CD8-positive, alpha-beta memory T cell (primary cell): Measurements from ENCODE around the gene BMF. TPM values are rescaled to one million over a fixed set of nuclear protein-coding genes. Genes with fewer than 3 reads are reported as not detected.
"Not testable (repeated sequence)": the region's sequence is repeated elsewhere in the genome, so short reads cannot be mapped to it uniquely, and the experiment has no call there.

ENCODE experiments used
- CTCF ChIA-PET: fragments of 350-600 bp; sonication (Branson Sonifier 250); formaldehyde crosslinking; loops from one replicate; lab custom pipeline; 2021; ENCODE audit warnings: antibody characterized with exemption; lab: Charles Lee
- POLR2A ChIA-PET: fragments of 350-600 bp; sonication (Branson Sonifier 250); formaldehyde crosslinking; loops from one replicate; lab custom pipeline; 2021; ENCODE audit warnings: antibody characterized with exemption; lab: Charles Lee
- DNase-seq, 5 donors: peaks; one replicate each; pipeline versions ENCODE4 v3.0.0 to v3.0.0-alpha.2; 2020 to 2022; ENCODE audit warnings: mixed read lengths in 1 of 5
- H3K27ac ChIP-seq: one replicate; pipeline ENCODE4 v1.7.0; 2013; ENCODE audit warnings: low read depth, mild to moderate bottlenecking, low read length, moderate library complexity
- H3K27me3 ChIP-seq: 2 replicates; pipeline ENCODE4 v1.7.0; 2013; ENCODE audit warnings: low read length, mild to moderate bottlenecking; ENCODE audit not compliant: insufficient read depth, poor library complexity, severe bottlenecking
- H3K36me3 ChIP-seq: 2 replicates; pipeline ENCODE4 v1.7.0; 2013; ENCODE audit warnings: mild to moderate bottlenecking, low read length, moderate library complexity; ENCODE audit not compliant: insufficient read depth
- H3K4me1 ChIP-seq: 2 replicates; pipeline ENCODE4 v1.7.0; 2013; ENCODE audit warnings: mild to moderate bottlenecking, low read length, moderate library complexity; ENCODE audit not compliant: insufficient read depth
- H3K4me3 ChIP-seq: 2 replicates; pipeline ENCODE4 v1.7.0; 2013; ENCODE audit warnings: mild to moderate bottlenecking, low read length
- H3K9me3 ChIP-seq: 2 replicates; pipeline ENCODE4 v1.7.0; 2013; ENCODE audit warnings: mild to moderate bottlenecking, low read length
- H3K27ac Mint-ChIP-seq, 8 donors: one replicate each; pipeline ENCODE4 v1.8.0; 2020 to 2021; ENCODE audit warnings: mixed read lengths in 8 of 8, mild to moderate bottlenecking in 6 of 8, inconsistent platforms in 3 of 8, moderate library complexity in 3 of 8
- H3K27me3 Mint-ChIP-seq, 2 donors: one replicate each; pipeline ENCODE4 v1.8.0; 2020 to 2021; ENCODE audit warnings: mixed read lengths in 2 of 2, mild to moderate bottlenecking in 1 of 2, moderate library complexity in 1 of 2
- H3K36me3 Mint-ChIP-seq, 3 donors: one replicate each; pipeline ENCODE4 v1.8.0; 2020 to 2021; ENCODE audit warnings: mixed read lengths in 3 of 3, inconsistent platforms in 1 of 3, mild to moderate bottlenecking in 1 of 3
- H3K4me1 Mint-ChIP-seq, 3 donors: one replicate each; pipeline ENCODE4 v1.8.0; 2020 to 2021; ENCODE audit warnings: mixed read lengths in 3 of 3, inconsistent platforms in 1 of 3, mild to moderate bottlenecking in 1 of 3
- H3K4me3 Mint-ChIP-seq, 7 donors: one replicate each; pipeline ENCODE4 v1.8.0; 2020 to 2021; ENCODE audit warnings: mixed read lengths in 7 of 7, mild to moderate bottlenecking in 6 of 7, moderate library complexity in 4 of 7, inconsistent platforms in 2 of 7
- H3K9me3 Mint-ChIP-seq, 5 donors: one replicate each; pipeline ENCODE4 v1.8.0; 2020 to 2022; ENCODE audit warnings: mixed read lengths in 5 of 5, mild to moderate bottlenecking in 3 of 5, moderate library complexity in 2 of 5, inconsistent platforms in 1 of 5
- polyA plus RNA-seq: library from polyadenylated mRNA; unstranded; fragments of 300-500 nt; fragmentation: Illumina TruSeq; gene quantifications from one replicate; pipeline ENCODE4 v1.2.3, GENCODE V29; 2021
- total RNA-seq, 2 experiments: library from RNA; stranded (reverse); gene quantifications; one replicate each; pipeline ENCODE4 v1.2.3, GENCODE V29; 2021

The BMF gene
- total and polyA plus RNA-seq, 3 experiments from 2014 or later: 2.3 to 16.8 (median 15.3) TPM

DNA sequence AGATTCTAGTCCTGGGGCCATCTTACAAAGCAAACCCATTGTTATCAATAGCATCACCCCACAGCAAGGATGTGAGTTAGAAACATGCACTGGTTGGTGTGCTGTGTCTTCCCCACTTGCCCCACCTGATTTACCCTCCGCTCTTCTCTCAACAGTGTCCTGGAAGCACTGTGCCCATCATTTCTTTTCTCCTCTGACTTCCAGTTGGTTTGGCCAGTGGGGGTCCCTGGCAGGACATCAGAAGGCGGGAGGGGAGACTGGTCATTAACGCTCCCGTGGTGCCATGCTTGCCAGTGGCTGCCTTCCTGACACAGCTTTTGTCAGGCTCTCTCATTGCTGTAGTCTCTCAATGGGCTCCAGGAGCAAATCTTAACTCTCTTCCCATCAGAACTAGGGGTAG, 40.7 kb upstream of the BMF start:
- CTCF ChIA-PET: interaction anchor here (0.6 kb wide), 1 partner anchor 12 kb away, joined by 3 read pairs; the partner anchor contains the start of gene BUB1B

DNA sequence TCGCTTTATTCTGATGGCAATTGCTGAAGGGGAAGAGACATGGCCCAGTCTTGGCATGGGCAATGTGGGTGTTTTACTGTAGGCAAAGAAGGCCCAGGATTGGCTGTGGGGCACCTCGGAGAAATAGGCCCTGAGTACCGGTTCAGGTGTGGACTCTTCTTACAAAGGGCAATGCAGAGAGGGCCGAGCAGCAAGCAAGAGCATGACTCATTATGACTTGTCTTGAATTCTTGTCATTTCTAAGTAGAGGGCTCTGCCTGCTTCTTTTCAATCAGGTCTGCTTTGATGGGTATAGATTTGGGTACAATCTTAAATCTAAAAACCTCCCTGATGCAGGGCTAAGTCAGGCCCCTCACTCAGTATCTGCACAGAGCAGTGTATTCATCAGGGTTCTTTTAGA, 37.4 kb upstream of the BMF start:
- Mint-ChIP-seq H3K9me3 (no peaks in the 10 kb centered on the region), H3K27ac (peak overlapping the region in 1 of 8 donors; percentile 11), H3K27me3 (peaks cover 0 to 1% of the 10 kb centered on the region in 2 donors), H3K4me3 (no peak overlapping the region), H3K36me3 (no peaks in the 10 kb centered on the region), H3K4me1 (no peaks in the 10 kb centered on the region)
- POLR2A ChIA-PET: no interaction called here
- Histone ChIP-seq H3K27me3 (no peaks in the 10 kb centered on the region), H3K4me3 (no peak overlapping the region), H3K36me3 (no peaks in the 10 kb centered on the region), H3K4me1 (no peaks in the 10 kb centered on the region), H3K27ac (no peak overlapping the region), H3K9me3 (no peaks in the 10 kb centered on the region)
- CTCF ChIA-PET: no interaction called here
- no peak for DNase-seq

More for the DNA sequence above, 40.7 kb upstream of the BMF start:
- no peak overlapping the region for H3K27ac Mint-ChIP-seq
- no peaks in the 10 kb centered on the region for H3K4me1 ChIP-seq
- no peaks in the 10 kb centered on the region for H3K9me3 ChIP-seq
- POLR2A ChIA-PET: no interaction called here
- H3K27me3 Mint-ChIP-seq: peaks cover 0 to 3% of the 10 kb centered on the region in 2 donors
- H3K27me3 ChIP-seq: no peaks in the 10 kb centered on the region
- no peak overlapping the region for H3K4me3 ChIP-seq
- no peak for DNase-seq
- no peaks in the 10 kb centered on the region for H3K9me3 Mint-ChIP-seq
- no peaks in the 10 kb centered on the region for H3K4me1 Mint-ChIP-seq
- no peak overlapping the region for H3K4me3 Mint-ChIP-seq
- H3K36me3 Mint-ChIP-seq: no peaks in the 10 kb centered on the region
- H3K27ac ChIP-seq: no peak overlapping the region
- H3K36me3 ChIP-seq: no peaks in the 10 kb centered on the region

DNA sequence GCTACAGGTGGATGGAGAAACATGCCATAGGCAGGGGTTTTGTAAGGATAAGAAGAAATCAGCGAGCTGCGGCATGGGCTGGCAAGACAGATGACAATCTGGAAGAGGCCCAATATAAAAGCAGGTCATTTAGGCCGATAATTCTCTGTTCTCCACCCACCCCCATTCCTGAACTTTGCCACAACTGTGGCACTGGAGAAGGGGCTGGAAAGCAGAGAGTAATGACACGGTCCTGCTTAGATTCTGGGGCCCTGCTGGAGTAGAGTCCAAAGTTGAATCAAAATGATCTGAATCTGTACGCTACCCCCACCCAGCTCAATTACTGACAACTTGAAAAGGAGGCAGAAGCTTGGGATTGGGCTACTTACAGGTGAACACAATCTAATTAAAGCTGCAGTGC, 33.7 kb upstream of the BMF start:
- no peaks in the 10 kb centered on the region for H3K9me3 Mint-ChIP-seq
- POLR2A ChIA-PET: no interaction called here

DNA sequence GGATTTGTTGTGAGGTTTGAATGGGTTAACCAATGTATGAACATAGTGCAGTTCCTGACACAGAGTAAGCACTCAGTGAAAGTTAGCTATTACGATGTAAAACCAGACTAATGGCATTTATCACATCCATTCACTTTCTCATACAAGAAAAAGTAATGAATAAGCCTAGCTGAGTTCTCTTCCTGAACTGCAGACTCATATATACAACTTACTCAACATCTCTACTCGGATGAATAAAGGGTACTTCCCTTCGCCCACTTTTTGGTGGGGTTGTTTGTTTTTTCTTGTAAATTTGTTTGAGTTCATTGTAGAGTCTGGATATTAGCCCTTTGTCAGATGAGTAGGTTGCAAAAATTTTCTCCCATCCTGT, 29.5 kb upstream of the BMF start:
- H3K27me3 ChIP-seq, POLR2A ChIA-PET, H3K27ac Mint-ChIP-seq, H3K36me3 Mint-ChIP-seq, CTCF ChIA-PET, H3K36me3 ChIP-seq, H3K27me3 Mint-ChIP-seq, H3K4me3 Mint-ChIP-seq, H3K4me1 Mint-ChIP-seq, H3K9me3 Mint-ChIP-seq, H3K4me1 ChIP-seq, DNase-seq, H3K9me3 ChIP-seq, H3K4me3 ChIP-seq, H3K27ac ChIP-seq: not testable (repeated sequence)

More for the DNA sequence above, 33.7 kb upstream of the BMF start:
- H3K36me3 ChIP-seq: no peaks in the 10 kb centered on the region
- H3K4me1 ChIP-seq: no peaks in the 10 kb centered on the region
- no peak for DNase-seq
- no peaks in the 10 kb centered on the region for H3K36me3 Mint-ChIP-seq
- no peak overlapping the region for H3K27ac Mint-ChIP-seq
- H3K9me3 ChIP-seq: no peaks in the 10 kb centered on the region
- H3K27ac ChIP-seq: no peak overlapping the region
- peaks cover 0 to 1% of the 10 kb centered on the region in 2 donors for H3K27me3 Mint-ChIP-seq
- H3K4me3 ChIP-seq: no peak overlapping the region
- H3K27me3 ChIP-seq: no peaks in the 10 kb centered on the region
- CTCF ChIA-PET: interaction anchor here (0.8 kb wide), 2 partner anchors 24 to 38 kb away, joined by 3 read pairs; no protein-coding TSS in a partner anchor
- H3K4me3 Mint-ChIP-seq: no peak overlapping the region
- H3K4me1 Mint-ChIP-seq: no peaks in the 10 kb centered on the region

DNA sequence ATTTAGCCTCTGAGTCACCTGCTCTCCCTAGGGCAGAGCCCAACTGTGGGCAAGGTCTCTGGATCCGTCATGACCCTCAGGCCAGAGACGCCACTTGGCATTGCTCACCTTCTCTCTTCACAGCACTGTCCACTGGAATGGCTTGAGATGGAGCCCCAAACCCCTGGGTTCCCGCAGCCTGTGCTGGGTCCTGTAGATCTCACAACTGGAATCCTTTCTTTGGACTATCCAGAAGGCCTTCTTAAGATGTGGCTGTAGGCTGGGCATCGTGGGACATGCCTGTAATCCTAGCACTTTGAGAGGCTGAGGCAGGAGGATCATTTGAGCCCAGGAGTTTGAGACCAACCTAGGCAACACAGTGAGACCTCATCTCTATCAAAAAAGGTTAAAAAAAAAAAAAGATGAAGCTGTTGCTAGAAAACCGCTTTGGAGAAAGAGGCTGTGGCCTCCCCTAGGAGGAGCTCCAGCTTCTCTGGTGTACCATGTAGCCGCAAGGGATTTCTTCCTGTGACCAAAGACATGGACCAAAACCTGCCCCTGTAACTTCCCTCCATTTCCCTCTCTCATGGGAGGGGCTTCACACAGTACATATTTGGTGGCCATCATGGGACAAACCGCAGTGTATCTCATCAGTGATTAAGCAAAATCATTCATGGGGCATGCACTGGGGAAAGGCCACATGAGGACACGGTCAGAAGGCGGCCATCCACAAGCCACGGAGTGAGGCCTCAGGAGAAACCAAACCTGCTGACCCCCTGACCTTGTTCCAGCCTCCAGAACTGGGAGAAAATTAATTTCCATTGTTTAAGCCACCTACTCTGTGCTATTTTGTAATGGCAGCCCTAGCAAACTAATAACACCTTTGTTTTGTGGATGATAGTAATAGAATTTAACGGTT, 28.9 kb upstream of the BMF start:
- H3K27ac Mint-ChIP-seq: no peak overlapping the region
- Histone ChIP-seq H3K4me1 (no peaks in the 10 kb centered on the region), H3K27me3 (no peaks in the 10 kb centered on the region), H3K4me3 (no peak overlapping the region), H3K36me3 (no peaks in the 10 kb centered on the region), H3K9me3 (no peaks in the 10 kb centered on the region), H3K27ac (no peak overlapping the region)
- no peaks in the 10 kb centered on the region for H3K27me3 Mint-ChIP-seq
- DNase-seq: no peak
- H3K4me1 Mint-ChIP-seq: no peaks in the 10 kb centered on the region
- H3K36me3 Mint-ChIP-seq: no peaks in the 10 kb centered on the region
- ChIA-PET CTCF (no interaction called here), POLR2A (no interaction called here)
- no peaks in the 10 kb centered on the region for H3K9me3 Mint-ChIP-seq
- no peak overlapping the region for H3K4me3 Mint-ChIP-seq

DNA sequence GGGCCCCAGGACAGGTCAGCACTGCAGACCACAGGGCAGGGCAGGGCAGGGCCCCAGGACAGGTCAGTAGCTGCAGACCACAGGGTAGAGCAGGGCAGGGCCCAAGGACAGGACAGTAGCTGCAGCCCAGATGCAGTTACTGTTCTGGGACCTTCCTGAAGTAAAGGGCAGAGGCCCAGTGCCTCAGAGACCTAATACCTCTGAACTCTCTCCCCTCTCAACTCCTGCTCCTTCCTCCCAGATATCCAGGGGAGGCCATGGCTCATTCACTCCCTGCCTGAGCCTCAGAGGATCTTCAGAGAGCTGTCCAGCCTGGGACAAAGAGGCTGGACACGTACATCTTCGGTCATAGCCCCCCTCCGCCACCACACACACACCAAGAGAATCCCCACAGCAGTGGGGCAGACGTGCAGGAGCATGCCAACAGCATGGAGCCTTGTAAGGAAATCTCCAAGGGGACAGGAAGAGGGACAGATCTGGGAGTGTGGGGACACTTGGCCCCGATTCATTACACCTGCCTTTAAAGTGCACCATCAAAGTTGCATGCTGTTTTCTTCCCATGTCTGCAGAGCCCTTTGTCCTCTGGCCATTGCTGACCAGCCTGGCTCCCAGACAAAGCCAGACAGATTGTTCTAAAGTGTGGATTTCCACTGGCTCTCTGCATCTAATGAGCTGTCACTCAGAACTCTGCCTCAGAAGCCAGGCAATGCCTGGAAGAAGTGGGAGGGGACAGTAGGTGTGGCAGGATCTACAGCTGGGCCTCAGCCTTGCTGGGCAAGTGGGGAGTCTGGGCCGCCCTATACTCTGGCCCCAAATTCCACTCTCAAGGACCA, 28.0 kb upstream of the BMF start:
- CTCF ChIA-PET: no interaction called here
- no peak for DNase-seq

DNA sequence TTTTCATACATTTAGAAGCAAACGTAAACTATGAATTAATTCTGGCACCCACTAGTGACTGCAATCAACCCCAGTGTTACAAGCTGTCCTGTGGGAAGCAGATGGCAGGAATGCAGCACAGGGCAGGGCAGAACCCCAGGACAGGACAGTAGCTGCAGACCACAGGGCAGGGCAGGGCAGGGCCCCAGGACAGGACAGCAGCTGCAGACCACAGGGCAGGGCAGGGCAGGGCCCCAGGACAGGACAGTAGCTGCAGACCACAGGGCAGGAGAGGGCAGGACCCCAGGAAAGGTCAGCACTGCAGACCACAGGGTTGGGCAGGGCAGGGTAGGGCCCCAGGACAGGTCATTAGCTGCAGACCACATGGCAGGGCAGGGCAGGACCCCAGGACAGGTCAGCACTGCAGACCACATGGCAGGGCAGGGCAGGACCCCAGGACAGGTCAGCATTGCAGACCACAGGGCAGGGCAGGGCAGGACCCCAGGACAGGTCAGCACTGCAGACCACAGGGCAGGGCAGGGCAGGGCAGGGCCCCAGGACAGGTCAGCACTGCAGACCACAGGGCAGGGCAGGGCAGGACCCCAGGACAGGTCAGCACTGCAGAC, 27.3 kb upstream of the BMF start:
- H3K27me3 ChIP-seq, H3K4me1 ChIP-seq, H3K4me3 ChIP-seq, H3K27ac Mint-ChIP-seq, H3K27ac ChIP-seq, CTCF ChIA-PET, H3K36me3 Mint-ChIP-seq, H3K4me1 Mint-ChIP-seq, H3K9me3 ChIP-seq, POLR2A ChIA-PET, DNase-seq, H3K27me3 Mint-ChIP-seq, H3K36me3 ChIP-seq, H3K4me3 Mint-ChIP-seq, H3K9me3 Mint-ChIP-seq: not testable (repeated sequence)

More for the DNA sequence above, 28.0 kb upstream of the BMF start:
- H3K9me3 ChIP-seq: no peaks in the 10 kb centered on the region
- Mint-ChIP-seq H3K9me3 (no peaks in the 10 kb centered on the region), H3K4me3 (no peak overlapping the region), H3K4me1 (no peaks in the 10 kb centered on the region), H3K27me3 (no peaks in the 10 kb centered on the region), H3K27ac (no peak overlapping the region), H3K36me3 (no peaks in the 10 kb centered on the region)
- H3K4me3 ChIP-seq: no peak overlapping the region
- no peaks in the 10 kb centered on the region for H3K27me3 ChIP-seq
- POLR2A ChIA-PET: no interaction called here
- H3K36me3 ChIP-seq: no peaks in the 10 kb centered on the region
- H3K27ac ChIP-seq: no peak overlapping the region
- no peaks in the 10 kb centered on the region for H3K4me1 ChIP-seq

DNA sequence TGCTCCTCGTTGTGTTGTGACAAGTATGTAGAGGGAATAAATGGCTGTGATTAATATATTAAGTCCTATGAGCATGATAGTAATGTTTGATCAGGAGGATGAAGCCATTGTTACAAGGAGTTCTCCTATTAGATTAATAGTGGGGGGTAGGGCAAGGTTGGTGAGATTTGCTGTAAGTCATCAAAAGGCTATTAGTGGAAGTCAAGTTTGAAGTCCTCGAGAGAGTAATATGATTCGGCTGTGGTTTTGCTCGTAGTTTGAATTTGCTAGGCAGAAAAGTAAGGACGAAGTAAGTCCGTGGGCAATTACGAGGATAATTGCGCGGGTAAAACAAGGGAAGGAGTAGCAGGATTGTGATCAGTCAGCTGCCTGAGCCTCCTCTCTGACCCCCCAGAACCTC, 26.2 kb upstream of the BMF start:
- Mint-ChIP-seq H3K27me3 (peaks cover 1 to 4% of the 10 kb centered on the region in 2 donors), H3K36me3 (no peaks in the 10 kb centered on the region), H3K27ac (peak overlapping the region in 1 of 8 donors; percentile 81), H3K4me3 (no peak overlapping the region), H3K9me3 (no peaks in the 10 kb centered on the region), H3K4me1 (no peaks in the 10 kb centered on the region)
- no peaks in the 10 kb centered on the region for H3K9me3 ChIP-seq
- H3K4me3 ChIP-seq: no peak overlapping the region
- H3K27ac ChIP-seq: no peak overlapping the region
- CTCF ChIA-PET: no interaction called here
- H3K4me1 ChIP-seq: no peaks in the 10 kb centered on the region
- POLR2A ChIA-PET: no interaction called here
- DNase-seq: no peak
- no peaks in the 10 kb centered on the region for H3K36me3 ChIP-seq
- H3K27me3 ChIP-seq: peaks cover 1% of the 10 kb centered on the region
